Stimulated activated CD4-positive, alpha-beta T cell treated with anti-CD3 and anti-CD28 coated beads, Interleukin-2, amount 100 ng/mL, for 4 hours (primary cell): ENCODE measurements around the gene RTN4RL1.
"Not testable (repeated sequence)": the region's sequence is repeated elsewhere in the genome, so short reads cannot be mapped to it uniquely, and the experiment has no call there.

Experiments
- DNase-seq: peaks from one replicate; pipeline ENCODE4 v3.0.0-alpha.2; 2020; ENCODE audit warnings: low read depth

RTN4RL1 gene

DNA sequence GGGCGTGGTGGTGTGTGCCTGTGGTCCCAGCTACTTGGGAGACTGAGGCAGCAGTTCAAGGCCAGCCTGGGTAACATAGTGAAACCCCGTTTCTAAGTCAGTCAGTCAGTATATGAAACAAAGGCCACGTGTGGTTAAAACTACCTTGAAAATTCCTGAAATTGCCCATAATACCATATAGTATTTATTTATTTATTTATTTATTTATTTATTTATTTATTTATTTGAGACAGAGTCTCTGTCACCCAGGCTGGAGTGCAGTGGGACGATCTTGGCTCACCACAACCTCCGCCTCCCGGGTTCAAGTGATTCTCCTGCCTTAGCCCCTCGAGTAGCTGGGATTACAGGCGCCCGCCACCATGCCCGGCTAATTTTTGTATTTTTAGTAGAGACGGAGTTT is 129.7 kb downstream of the RTN4RL1 start:
- not testable (repeated sequence) for DNase-seq

DNA sequence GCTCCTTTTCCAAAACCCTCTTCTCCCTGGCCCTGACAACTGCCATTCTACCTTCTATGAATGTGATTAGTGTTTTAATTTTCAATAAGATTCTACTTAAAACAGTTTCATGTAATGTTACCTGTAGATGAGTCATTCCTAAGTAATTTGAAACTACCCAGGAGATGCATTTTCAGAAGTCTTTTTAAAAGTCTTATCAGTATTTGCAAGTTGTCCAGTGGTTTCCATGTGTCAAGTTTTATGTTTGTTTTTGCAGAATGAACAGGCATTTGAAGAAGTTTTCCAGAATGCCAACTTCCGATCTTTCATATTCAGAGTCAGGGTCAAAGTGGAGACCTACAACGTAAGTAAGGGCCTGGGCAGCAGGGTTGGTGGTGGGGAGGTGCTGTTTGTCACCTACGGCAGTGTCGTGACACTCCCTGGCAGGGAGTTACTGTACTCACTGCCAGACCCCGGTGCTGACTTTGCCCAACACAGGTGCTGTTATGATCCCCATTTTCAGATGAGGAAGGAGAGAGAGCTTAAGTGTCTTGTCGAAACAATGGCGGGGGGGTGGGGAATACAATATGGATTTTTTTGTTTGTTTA is 130.3 kb downstream of the RTN4RL1 start:
- DNase-seq, result no peak

DNA sequence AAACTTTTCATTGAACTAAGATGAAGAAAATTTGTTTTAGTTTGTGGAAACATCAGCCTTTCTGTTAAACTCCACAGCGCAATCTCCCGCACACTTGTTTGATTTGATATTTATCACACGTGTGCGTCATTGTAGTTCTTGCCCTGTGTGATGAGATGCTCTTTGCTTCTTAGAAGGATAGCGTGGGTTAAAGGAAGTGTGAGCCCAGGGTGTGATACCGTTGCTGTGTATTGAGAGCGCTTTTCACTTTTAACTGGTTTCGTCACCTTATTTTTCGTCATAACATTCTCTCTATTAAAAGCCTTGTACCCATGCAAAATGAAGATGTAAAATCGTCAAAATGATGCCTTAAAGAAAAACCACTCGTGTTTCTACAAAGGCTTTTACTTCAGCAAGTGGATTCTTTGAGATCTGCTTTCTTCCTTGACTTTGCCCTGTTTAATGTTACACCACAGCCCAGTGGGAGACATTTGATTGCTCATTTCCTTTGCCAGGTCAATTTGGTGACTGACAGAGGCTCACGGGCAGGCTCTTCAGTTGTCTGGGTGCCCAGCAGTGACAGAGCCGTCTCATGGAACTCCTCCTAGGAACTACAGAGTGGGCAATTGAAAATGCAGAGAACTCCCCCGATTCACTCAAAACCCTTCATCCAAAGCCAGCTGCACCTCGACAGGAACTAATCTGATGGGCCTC is 134.2 kb downstream of the RTN4RL1 start:
- no peak for DNase-seq

DNA sequence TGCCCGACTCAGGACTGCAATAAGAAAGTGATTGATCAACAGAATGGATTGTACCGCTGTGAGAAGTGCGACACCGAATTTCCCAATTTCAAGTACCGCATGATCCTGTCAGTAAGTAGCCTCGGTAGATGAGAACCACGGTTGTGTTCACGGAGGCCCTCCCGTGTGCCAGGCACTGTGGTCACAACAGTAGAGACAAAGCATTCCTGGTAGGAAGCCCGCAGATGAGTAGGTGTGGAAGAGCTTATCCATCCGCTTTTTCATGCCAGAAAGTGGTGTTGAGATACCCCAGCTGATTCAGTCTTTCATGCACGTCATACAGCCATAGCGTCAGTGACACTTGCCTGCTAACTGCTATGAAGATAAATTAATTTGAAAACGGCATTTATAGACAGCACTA is 136.4 kb downstream of the RTN4RL1 start:
- no peak for DNase-seq
